HepG2 (cell line): ENCODE measurements around the gene WNT10A. TPM values are rescaled to one million over a fixed set of nuclear protein-coding genes. Genes with fewer than 3 reads are reported as not detected.

Experiments
- ATAC-seq: fragments of 200-7000 bp; cut with Tn5 transposase; 3 replicates; pipeline ENCODE4 v1.9.1; 2020; ENCODE audit warnings: mild to moderate bottlenecking, moderate library complexity
- BruUV-seq: library from RNA; stranded (reverse); fragments of 400-500 nt; replicated peaks from 2 replicates; lab custom pipeline; 2021; lab: Mats Ljungman, UMichigan
- CTCF ChIA-PET: fragments of 300-600 bp; formaldehyde crosslinking; extraction: SDS; loops from one replicate; lab custom pipeline; 2021; ENCODE audit warnings: low total read pairs, inconsistent platforms, low intra/inter-chr PET ratio; lab: Yijun Ruan, JAX
- POLR2A ChIA-PET: fragments of 350-600 bp; sonication (Branson Sonifier 250); formaldehyde crosslinking; loops from one replicate; lab custom pipeline; 2020; ENCODE audit warnings: antibody characterized with exemption, inconsistent platforms; lab: Yijun Ruan, JAX
- DNase-seq: peaks from one replicate; pipeline ENCODE4 v3.0.0-alpha.2; 2015; ENCODE audit warnings: low spot score
- FAIRE-seq: peaks from 3 replicates; lab custom pipeline; 2011; peaks lifted over from hg19 to GRCh38; lab: Jason Lieb, UNC
- H2AFZ ChIP-seq: one replicate; pipeline ENCODE4 v1.6.1; 2011; ENCODE audit warnings: low read length, inconsistent platforms
- H3K27ac ChIP-seq: fragments of 300-600 bp; 3 replicates; pipeline ENCODE4 v1.8.0; 2011; ENCODE audit warnings: mixed run types, mild to moderate bottlenecking, mixed read lengths, low read length, inconsistent platforms; ENCODE audit not compliant: insufficient read depth; ENCODE audit errors: extremely low read length
- H3K27me3 ChIP-seq, 2 experiments: fragments of 200-600 bp in 1 of 2; 2 replicates in 1 of 2; 3 replicates in 1 of 2; pipeline versions ENCODE4 v1.6.0 to v1.8.0; 2011; ENCODE audit warnings: low read length in 2 of 2, mild to moderate bottlenecking in 2 of 2, moderate library complexity in 2 of 2, inconsistent platforms in 1 of 2; ENCODE audit not compliant: insufficient read depth in 2 of 2, control insufficient read depth in 1 of 2
- H3K36me3 ChIP-seq, 2 experiments: fragments of 200-600 bp in 1 of 2; replicated peaks in 1 of 2; 2 replicates in 1 of 2; 3 replicates in 1 of 2; pipeline versions ENCODE4 v1.5.1 to v1.8.0; 2011; ENCODE audit warnings: low read length in 2 of 2, inconsistent platforms in 1 of 2; ENCODE audit not compliant: insufficient read depth in 2 of 2, control insufficient read depth in 1 of 2
- H3K4me1 ChIP-seq: 2 replicates; pipeline ENCODE4 v1.5.1; 2012; ENCODE audit warnings: low read length, inconsistent platforms; ENCODE audit not compliant: insufficient read depth
- H3K4me2 ChIP-seq: 2 replicates; pipeline ENCODE4 v1.6.0; 2011; ENCODE audit warnings: low read depth, low read length, inconsistent platforms
- H3K4me3 ChIP-seq, 3 experiments: fragments of 200-600 bp in 1 of 3; sonication (generic), shearing (Covaris generic) in 1 of 3; replicated peaks in 1 of 3; 2 replicates each; pipeline ENCODE4 v1.5.1; 2011 to 2016; ENCODE audit warnings: low read length in 3 of 3, inconsistent platforms in 2 of 3, low read depth in 2 of 3, mild to moderate bottlenecking in 2 of 3, control low read depth in 1 of 3, mixed read lengths in 1 of 3; ENCODE audit not compliant: insufficient read depth in 1 of 3
- H3K79me2 ChIP-seq: one replicate; pipeline ENCODE4 v1.6.1; 2011; ENCODE audit warnings: low read length, inconsistent platforms; ENCODE audit not compliant: insufficient read depth
- H3K9ac ChIP-seq: 2 replicates; pipeline ENCODE4 v1.6.0; 2011; ENCODE audit warnings: mild to moderate bottlenecking, low read depth, low read length, inconsistent platforms; ENCODE audit not compliant: insufficient read depth
- H3K9me3 ChIP-seq: 2 replicates; pipeline ENCODE4 v1.5.1; 2012; ENCODE audit warnings: mild to moderate bottlenecking, low read length
- H4K20me1 ChIP-seq: 2 replicates; pipeline ENCODE4 v1.6.0; 2011; ENCODE audit warnings: inconsistent platforms, mild to moderate bottlenecking, low read length, moderate library complexity; ENCODE audit not compliant: insufficient read depth
- CEBPZ ChIP-seq: IDR thresholded peaks from 2 replicates; pipeline ENCODE4 v1.6.1; 2012; ENCODE audit warnings: low read length, improper control_type of control experiment
- FOXA1 ChIP-seq, 2 experiments: fragments of 450-650 bp in 1 of 2; sonication (generic) in 1 of 2; formaldehyde crosslinking in 1 of 2; IDR thresholded peaks; 2 replicates each; pipeline versions ENCODE4 v1.4.0 to v1.6.1; 2016 to 2020; ENCODE audit warnings: missing genetic modification reagents in 1 of 2
- HNRNPH1 ChIP-seq: fragments of 200-400 bp; formaldehyde crosslinking; optimal IDR thresholded peaks from 2 replicates; pipeline ENCODE3; 2017; ENCODE audit warnings: mild to moderate bottlenecking, low read depth, low read length
- ISX ChIP-seq: sonication (generic); formaldehyde crosslinking; conservative IDR thresholded peaks from 2 replicates; pipeline ENCODE4 v1.5.0; 2020; ENCODE audit warnings: missing genetic modification reagents
- KAT8 ChIP-seq: IDR thresholded peaks from 2 replicates; pipeline ENCODE4 v1.6.1; 2016; ENCODE audit warnings: missing genetic modification reagents, missing compliant biosample characterization
- MBNL3 ChIP-seq: fragments of 250-450 bp; sonication (Bioruptor Pico); conservative IDR thresholded peaks from 2 replicates; pipeline ENCODE4 v1.8.0; 2022; ENCODE audit warnings: mild to moderate bottlenecking, inconsistent platforms
- MYC ChIP-seq: sonication (generic); formaldehyde crosslinking; IDR thresholded peaks from 2 replicates; pipeline ENCODE4 v1.9.0; 2021; ENCODE audit warnings: missing genetic modification reagents, borderline replicate concordance
- PHF8 ChIP-seq: sonication (generic); formaldehyde crosslinking; IDR thresholded peaks from 2 replicates; pipeline ENCODE4 v1.5.0; 2020; ENCODE audit warnings: missing genetic modification reagents
- TGIF2 ChIP-seq: IDR thresholded peaks from 2 replicates; pipeline ENCODE4 v1.6.1; 2016; ENCODE audit warnings: control low read depth, missing compliant biosample characterization
- TIGD3 ChIP-seq: sonication (generic); formaldehyde crosslinking; IDR thresholded peaks from 2 replicates; pipeline ENCODE4 v1.5.1; 2020; ENCODE audit warnings: mild to moderate bottlenecking, missing genetic modification reagents, borderline replicate concordance
- XRCC5 ChIP-seq: fragments of 200-400 bp; formaldehyde crosslinking; optimal IDR thresholded peaks from 2 replicates; pipeline ENCODE3; 2017; ENCODE audit warnings: mild to moderate bottlenecking, low read length
- ZNF484 ChIP-seq: sonication (generic); formaldehyde crosslinking; IDR thresholded peaks from 2 replicates; pipeline ENCODE4 v1.5.1; 2020; ENCODE audit warnings: mild to moderate bottlenecking, low read depth, missing genetic modification reagents, borderline replicate concordance
- ZNF766 ChIP-seq: sonication (generic); formaldehyde crosslinking; IDR thresholded peaks from 2 replicates; pipeline ENCODE4 v1.5.0; 2020; ENCODE audit warnings: missing genetic modification reagents, borderline replicate concordance
- ZNF839 ChIP-seq: sonication (generic); formaldehyde crosslinking; IDR thresholded peaks from 2 replicates; pipeline ENCODE4 v1.4.0; 2020; ENCODE audit warnings: missing genetic modification reagents, mild to moderate bottlenecking, borderline replicate concordance
- ZSCAN30 ChIP-seq: sonication (generic); formaldehyde crosslinking; IDR thresholded peaks from 2 replicates; pipeline ENCODE4 v1.5.0; 2020; ENCODE audit warnings: mild to moderate bottlenecking, missing genetic modification reagents
- WGBS: methylation state at CpG from one replicate; pipeline ENCODE4 v1.1.6; 2017; ENCODE audit warnings: low lambda C conversion rate; 5-methylcytosine and 5-hydroxymethylcytosine counted together
- in situ Hi-C: cut with HindIII; loops from 2 replicates; pipeline ENCODE4 v1.10.0; 2017; ENCODE audit warnings: low pct_unique_long_range_greater_than_20kb; ENCODE audit not compliant: extremely low pct_ligation_motif_present
- intact Hi-C: fragments of 100-400 bp; cut with micrococcal nuclease; formaldehyde crosslinking; loops from one replicate; pipeline ENCODE4 v1.10.0; 2022; ENCODE audit not compliant: unreplicated experiment
- polyA plus RNA-seq, 8 experiments: library from polyadenylated mRNA; depleted of rRNA in 3 of 8; stranded (reverse) in 7 of 8; unstranded in 1 of 8; fragments of >200 nt; fragmentation: Illumina TruSeq in 4 of 8; extraction: Trizol in 4 of 8; gene quantifications; 2 replicates each; pipeline versions ENCODE4 v1.2.1 to v1.2.3, GENCODE V29; 2011 to 2016; ENCODE audit warnings: low read depth in 4 of 8, missing spikeins in 1 of 8, mixed read lengths in 1 of 8; ENCODE audit not compliant: insufficient read depth in 1 of 8
- total RNA-seq, 5 experiments: library from RNA; depleted of rRNA; stranded (reverse); fragments of >200 nt; fragmentation: Illumina TruSeq; extraction: Trizol; gene quantifications; 2 replicates each; pipeline ENCODE4 v1.2.3, GENCODE V29; 2016; ENCODE audit warnings: low read depth in 1 of 5

Gene WNT10A
- total and polyA plus RNA-seq, 2 of the 13 experiments (the other 11 are each of a cell fraction or from before 2014, with no cell fraction given) = 0.03 TPM; not detected in 1

- TF ChIP-seq CEBPZ (no peak), ISX (CRISPR knock-in tag) (no peak), XRCC5 (no peak), ZSCAN30 (CRISPR knock-in tag) (no peak), PHF8 (CRISPR knock-in tag) (no peak)
- TF ChIP-seq, all 625 proteins: peak for 0
Measured at GRCh38 chr2:218895326-218895725, 14.7 kb downstream of the WNT10A start (continued).

GRCh38 chr2:218895759-218896500 is 15.3 kb downstream of the WNT10A start:
- WGBS = 3% methylated on average over 6 of the region's 8 CpGs
- no peaks in the 10 kb centered on the region for H3K9me3 ChIP-seq
- H3K4me2 ChIP-seq = peak overlapping the region; percentile 37; the same call in 1 of the 2 replicates
- BruUV-seq = no TSS peak
- ATAC-seq = no peak
- H3K79me2 ChIP-seq = no peaks in the 10 kb centered on the region
- H3K4me3 ChIP-seq = no peak overlapping the region
- FAIRE-seq = no peak
- no peak overlapping the region for H2AFZ ChIP-seq
- intact Hi-C loops (no loop called here), in situ Hi-C loops (no loop called here)
- POLR2A ChIA-PET = no interaction called here
- TF ChIP-seq MYC (no peak), TIGD3 (CRISPR knock-in tag) (no peak), MBNL3 (CRISPR knock-in tag) (no peak), ZNF839 (CRISPR knock-in tag) (no peak), ZNF484 (no peak), FOXA1 (IDR thresholded peaks at IDR 0.05) (no peak), FOXA1 (CRISPR knock-in tag; IDR thresholded peaks at IDR 0.05) (no peak), ZNF766 (CRISPR knock-in tag) (no peak), HNRNPH1 (no peak), KAT8 (no peak), TGIF2 (CRISPR knock-in tag) (no peak)
- CTCF ChIA-PET = interaction anchor here (4.2 to 4.7 kb wide), 2 partner anchors 20 to 43 kb away, joined by 32 to 58 read pairs; no protein-coding TSS in a partner anchor
- no peak for DNase-seq
- peaks cover 60% of the 10 kb centered on the region for H3K4me1 ChIP-seq
- no peaks in the 10 kb centered on the region; the same call in 1 of the 2 replicates for H4K20me1 ChIP-seq
- H3K9ac ChIP-seq = no peak overlapping the region
- peaks cover 31 to 89% of the 10 kb centered on the region in 2 experiments; a peak in 4 of 5 replicates for H3K27me3 ChIP-seq
- no peak overlapping the region for H3K27ac ChIP-seq
- no peaks in the 10 kb centered on the region for H3K36me3 ChIP-seq
